Vagina (tissue), 2 donors: ENCODE results near the gene THOC7.

Experiments
- POLR2A ChIP-seq, 2 donors: fragments of 450-650 bp; IDR thresholded peaks; one replicate each; pipeline ENCODE4 v1.6.1; 2017; ENCODE audit warnings: antibody characterized with exemption in 2 of 2, mild to moderate bottlenecking in 2 of 2, moderate library complexity in 2 of 2
- POLR2AphosphoS5 ChIP-seq, 2 donors: sonication (generic); formaldehyde crosslinking; IDR thresholded peaks; one replicate each; pipeline ENCODE4 v1.9.0; 2017; ENCODE audit warnings: antibody characterized with exemption in 2 of 2, mild to moderate bottlenecking in 2 of 2, low read depth in 1 of 2; ENCODE audit not compliant: insufficient read depth in 1 of 2
- TF ChIP-seq, protein P1 (sequence below), 3 experiments: fragments of 450-650 bp in 2 of 3; fragments of 200-600 bp in 1 of 3; sonication (generic) in 1 of 3; IDR thresholded peaks; one replicate each; pipeline ENCODE4 v1.5.1; 2017 to 2019; ENCODE audit warnings: antibody characterized with exemption in 3 of 3, mild to moderate bottlenecking in 2 of 3, moderate library complexity in 2 of 3

GRCh38 chr3:63842127-63842526, 21.5 kb downstream of the THOC7 start:
- TF ChIP-seq POLR2A (IDR thresholded peaks at IDR 0.05) (no peak), POLR2AphosphoS5 (IDR thresholded peaks at IDR 0.05; ENCODE audit: insufficient read depth in 1 of 2, low read depth in 1 of 2) (no peak)
- TF ChIP-seq, protein P1, sequence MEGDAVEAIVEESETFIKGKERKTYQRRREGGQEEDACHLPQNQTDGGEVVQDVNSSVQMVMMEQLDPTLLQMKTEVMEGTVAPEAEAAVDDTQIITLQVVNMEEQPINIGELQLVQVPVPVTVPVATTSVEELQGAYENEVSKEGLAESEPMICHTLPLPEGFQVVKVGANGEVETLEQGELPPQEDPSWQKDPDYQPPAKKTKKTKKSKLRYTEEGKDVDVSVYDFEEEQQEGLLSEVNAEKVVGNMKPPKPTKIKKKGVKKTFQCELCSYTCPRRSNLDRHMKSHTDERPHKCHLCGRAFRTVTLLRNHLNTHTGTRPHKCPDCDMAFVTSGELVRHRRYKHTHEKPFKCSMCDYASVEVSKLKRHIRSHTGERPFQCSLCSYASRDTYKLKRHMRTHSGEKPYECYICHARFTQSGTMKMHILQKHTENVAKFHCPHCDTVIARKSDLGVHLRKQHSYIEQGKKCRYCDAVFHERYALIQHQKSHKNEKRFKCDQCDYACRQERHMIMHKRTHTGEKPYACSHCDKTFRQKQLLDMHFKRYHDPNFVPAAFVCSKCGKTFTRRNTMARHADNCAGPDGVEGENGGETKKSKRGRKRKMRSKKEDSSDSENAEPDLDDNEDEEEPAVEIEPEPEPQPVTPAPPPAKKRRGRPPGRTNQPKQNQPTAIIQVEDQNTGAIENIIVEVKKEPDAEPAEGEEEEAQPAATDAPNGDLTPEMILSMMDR (IDR thresholded peaks at IDR 0.05): no peak
